Stimulated activated CD8-positive, alpha-beta memory T cell treated with anti-CD3 and anti-CD28 coated beads, Interleukin-4, amount 100 ng/mL, for 4 hours (primary cell): Measurements from ENCODE around the gene PSMB8.

Source experiments
- DNase-seq, 2 donors: peaks; one replicate each; pipeline ENCODE4 v3.0.0-alpha.2; 2020; ENCODE audit warnings: low read depth in 2 of 2, low spot score in 1 of 2

The PSMB8 gene

GRCh38 chr6:32799168-32799567, 44.7 kb downstream of the PSMB8 start:
- no peak for DNase-seq

DNA sequence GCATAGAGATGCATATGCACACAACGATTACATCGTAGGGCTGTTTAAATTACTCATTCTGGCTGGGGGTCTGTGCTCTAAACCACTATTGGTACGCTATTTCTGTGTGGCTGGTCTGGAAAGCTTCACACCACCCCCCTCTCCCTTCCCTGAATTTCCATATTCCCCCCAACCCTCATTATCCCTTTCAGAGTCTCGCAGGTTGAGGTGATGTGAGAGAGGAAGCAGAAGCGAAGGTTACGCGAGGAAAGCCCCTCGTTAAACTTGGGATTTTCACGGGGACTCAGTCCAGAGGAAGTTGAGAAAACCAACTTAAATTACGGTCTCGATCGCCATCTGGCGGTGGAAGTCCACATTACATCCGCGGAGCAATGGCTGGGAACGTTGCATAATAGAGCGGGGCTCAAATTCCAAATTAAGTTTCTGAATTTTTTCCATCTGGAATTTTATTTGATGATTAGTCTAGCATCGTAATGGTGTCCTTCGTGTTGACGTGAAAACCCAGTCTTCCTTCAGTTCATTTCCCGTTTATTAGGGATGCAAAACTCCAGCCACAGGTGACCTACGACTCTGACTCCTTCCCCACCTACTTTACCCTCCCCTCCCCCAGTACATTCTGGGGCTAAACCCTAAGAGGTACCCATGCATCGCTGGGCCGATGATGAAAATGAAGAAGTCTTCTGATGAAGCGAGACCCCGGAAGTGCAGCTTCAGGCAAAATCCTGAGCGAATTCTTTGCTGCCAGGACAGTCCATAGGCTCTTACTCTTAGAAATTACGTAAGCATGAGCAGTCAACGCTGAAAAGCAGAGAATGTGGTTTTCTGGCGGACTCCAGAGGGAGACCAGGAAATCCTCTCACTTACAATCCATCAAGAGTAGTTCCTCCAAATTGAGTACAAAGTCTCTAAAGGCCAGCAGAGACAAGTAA, 46.7 kb downstream of the PSMB8 start:
- DNase-seq = peak; percentile 47 to 73

- DNase-seq = no peak
Observed at GRCh38 chr6:32794510-32794909, 49.3 kb downstream of the PSMB8 start.

DNA sequence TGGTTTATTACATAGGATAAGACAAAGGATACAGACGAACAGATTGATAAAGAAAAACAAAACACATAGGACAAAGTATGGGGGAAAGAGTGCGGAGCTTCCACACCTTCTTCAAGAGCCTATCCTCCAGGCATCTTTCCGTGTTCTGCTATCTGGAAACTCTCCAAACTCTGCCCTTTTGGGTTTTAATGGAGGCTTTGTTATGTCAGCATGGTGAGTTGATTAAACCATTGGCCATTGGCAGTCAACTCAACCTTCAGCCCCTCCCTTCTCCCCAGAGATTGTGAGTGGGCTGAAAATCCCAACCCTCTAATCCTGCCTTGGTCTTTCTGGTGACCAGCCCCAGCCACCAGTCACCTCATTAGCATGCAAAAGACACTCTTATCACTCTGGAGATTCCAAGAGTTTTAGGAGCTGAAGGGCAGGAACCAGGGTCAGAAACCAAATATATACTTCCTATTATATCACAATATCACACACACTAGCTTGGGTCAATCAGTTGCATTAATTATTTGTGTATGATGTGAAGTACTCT, 50.9 kb downstream of the PSMB8 start:
- DNase-seq = no peak
